Measurements from ENCODE around the gene RFK.
"Not testable (repeated sequence)": the region's sequence is repeated elsewhere in the genome, so short reads cannot be mapped to it uniquely, and the experiment has no call there.

RFK gene

GRCh38 chr9:76394195-76394959 lies at the start of gene RFK:
Gene RFK (minus strand): TSS chr9:76394426. CDS start chr9:76394171, 255 bp downstream.
- peak; percentile 83 to 85 for DNase-seq (ENCODE audit: low read depth in 2 of 2)

- no peak for DNase-seq (ENCODE audit: low read depth in 2 of 2)
Measured at GRCh38 chr9:76443887-76444286, 49.7 kb upstream of the RFK start.

GRCh38 chr9:76441551-76442322 lies 47.5 kb upstream of the RFK start:
- DNase-seq (ENCODE audit: low read depth in 2 of 2): no peak

- DNase-seq (ENCODE audit: low read depth in 2 of 2): no peak
Measured at GRCh38 chr9:76438841-76439588, 44.8 kb upstream of the RFK start.

- DNase-seq (ENCODE audit: low read depth in 2 of 2): not testable (repeated sequence)
Measured at GRCh38 chr9:76437017-76437699, 42.9 kb upstream of the RFK start.

GRCh38 chr9:76434897-76435296 lies 40.7 kb upstream of the RFK start:
- not testable (repeated sequence) for DNase-seq (ENCODE audit: low read depth in 2 of 2)

- no peak for DNase-seq (ENCODE audit: low read depth in 2 of 2)
Measured at GRCh38 chr9:76433836-76434235, 39.6 kb upstream of the RFK start.

GRCh38 chr9:76433406-76433805 lies 39.2 kb upstream of the RFK start:
- no peak for DNase-seq (ENCODE audit: low read depth in 2 of 2)

GRCh38 chr9:76431601-76432000 lies 37.4 kb upstream of the RFK start:
- DNase-seq (ENCODE audit: low read depth in 2 of 2): no peak

- DNase-seq (ENCODE audit: low read depth in 2 of 2): no peak
Measured at GRCh38 chr9:76426807-76427419, 32.7 kb upstream of the RFK start.

- DNase-seq (ENCODE audit: low read depth in 2 of 2): no peak
Measured at GRCh38 chr9:76425677-76426453, 31.6 kb upstream of the RFK start.

GRCh38 chr9:76424491-76424890 lies 30.3 kb upstream of the RFK start:
- no peak for DNase-seq (ENCODE audit: low read depth in 2 of 2)

GRCh38 chr9:76423216-76424177 lies 29.3 kb upstream of the RFK start:
- DNase-seq (ENCODE audit: low read depth in 2 of 2): no peak

- no peak for DNase-seq (ENCODE audit: low read depth in 2 of 2)
Measured at GRCh38 chr9:76419782-76420380, 25.7 kb upstream of the RFK start.

GRCh38 chr9:76417394-76417793 lies 23.2 kb upstream of the RFK start:
- no peak for DNase-seq (ENCODE audit: low read depth in 2 of 2)

- no peak for DNase-seq (ENCODE audit: low read depth in 2 of 2)
Measured at GRCh38 chr9:76415731-76416130, 21.5 kb upstream of the RFK start.

- no peak for DNase-seq (ENCODE audit: low read depth in 2 of 2)
Measured at GRCh38 chr9:76415154-76415553, 20.9 kb upstream of the RFK start.

GRCh38 chr9:76414661-76415060 lies 20.4 kb upstream of the RFK start:
- no peak for DNase-seq (ENCODE audit: low read depth in 2 of 2)

- no peak for DNase-seq (ENCODE audit: low read depth in 2 of 2)
Measured at GRCh38 chr9:76413658-76414057, 19.4 kb upstream of the RFK start.
